NCI-H526 (cell line): ENCODE measurements around the gene CACHD1.
A peak's percentile ranks its signal among the peaks of the same experiment; 100 is the strongest.

ENCODE experiments used
- DNase-seq, 2 experiments: peaks; one replicate each; lab custom pipeline; 2025; lab: John Stamatoyannopoulos, UW

Gene CACHD1

GRCh38 chr1:64549464-64550239 is 79.7 kb downstream of the CACHD1 start:
- no peak for DNase-seq

- DNase-seq = no peak
These were observed 80.6 kb downstream of the CACHD1 start for GRCh38 chr1:64550510-64550909.

GRCh38 chr1:64550946-64551605 is 81.1 kb downstream of the CACHD1 start:
- no peak for DNase-seq

- peak in 1 of 2 experiments; percentile 9 for DNase-seq
These were observed 83.4 kb downstream of the CACHD1 start for GRCh38 chr1:64553285-64553684.

- no peak for DNase-seq
These were observed 86.0 kb downstream of the CACHD1 start for GRCh38 chr1:64555947-64556346.

GRCh38 chr1:64561993-64562392 is 92.1 kb downstream of the CACHD1 start:
- no peak for DNase-seq

GRCh38 chr1:64563958-64564565 is 94.1 kb downstream of the CACHD1 start:
- no peak for DNase-seq

GRCh38 chr1:64564891-64565290 is 95.0 kb downstream of the CACHD1 start:
- no peak for DNase-seq

- DNase-seq = no peak
These were observed 97.7 kb downstream of the CACHD1 start for GRCh38 chr1:64567426-64568170.

GRCh38 chr1:64568171-64568450 is 98.2 kb downstream of the CACHD1 start:
- no peak for DNase-seq

GRCh38 chr1:64569411-64569810 is 99.5 kb downstream of the CACHD1 start:
- DNase-seq = no peak

GRCh38 chr1:64570267-64570855 is 100.4 kb downstream of the CACHD1 start:
- DNase-seq = no peak

GRCh38 chr1:64572222-64572900 is 102.4 kb downstream of the CACHD1 start:
- DNase-seq = peak; percentile 84 to 87

- no peak for DNase-seq
These were observed 104.4 kb downstream of the CACHD1 start for GRCh38 chr1:64574301-64574700.

- DNase-seq = no peak
These were observed 106.2 kb downstream of the CACHD1 start for GRCh38 chr1:64575881-64576676.

- no peak for DNase-seq
These were observed 108.5 kb downstream of the CACHD1 start for GRCh38 chr1:64578270-64578973.

- no peak for DNase-seq
These were observed 109.8 kb downstream of the CACHD1 start for GRCh38 chr1:64579767-64580166.

GRCh38 chr1:64581135-64581842 is 111.4 kb downstream of the CACHD1 start:
- no peak for DNase-seq

- DNase-seq = no peak
These were observed 111.9 kb downstream of the CACHD1 start for GRCh38 chr1:64581843-64582185.

- DNase-seq = no peak
These were observed 114.5 kb downstream of the CACHD1 start for GRCh38 chr1:64584479-64584878.
